K562 (cell line): ENCODE data around the gene SLC26A2. TPM values are rescaled to one million over a fixed set of nuclear protein-coding genes. Genes with fewer than 3 reads are reported as not detected.
A peak's percentile ranks its signal among the peaks of the same experiment; 100 is the strongest.

Experiments used
- ZNF217 ChIP-seq: sonication (generic); formaldehyde crosslinking; IDR thresholded peaks from 2 replicates; pipeline ENCODE4 v1.8.0; 2022; ENCODE audit warnings: mild to moderate bottlenecking, missing genetic modification reagents
- polyA plus RNA-seq, 8 experiments: library from polyadenylated mRNA; depleted of rRNA in 4 of 8; stranded (reverse) in 5 of 8; unstranded in 3 of 8; fragments of >200 nt; fragmentation: Nextera tagmentation in 2 of 8; fragmentation: Illumina TruSeq in 1 of 8; extraction: Ambion mirVana in 2 of 8; extraction: Trizol in 1 of 8; gene quantifications; 2 replicates each; pipeline versions ENCODE4 v1.2.1 to v1.2.3, GENCODE V29; 2011 to 2014; ENCODE audit warnings: inconsistent platforms in 1 of 8, missing spikeins in 1 of 8
- total RNA-seq, 7 experiments: library from RNA; depleted of rRNA in 6 of 7; stranded (reverse); fragments of >200 nt in 6 of 7; fragmentation: Illumina TruSeq in 2 of 7; extraction: Trizol in 2 of 7; gene quantifications; 2 replicates each; pipeline versions ENCODE4 v1.2.1 to v1.2.3, GENCODE V29; 2011 to 2021; ENCODE audit warnings: low replicate concordance in 1 of 7
- TF ChIP-seq, protein P1 (sequence below): fragments of 450-650 bp; IDR thresholded peaks from 2 replicates; pipeline ENCODE4 v1.6.1; 2016; ENCODE audit warnings: mild to moderate bottlenecking, moderate library complexity
- TF ChIP-seq, protein P2 (sequence below): sonication (generic); formaldehyde crosslinking; IDR thresholded peaks from 2 replicates; pipeline ENCODE4 v1.8.0; 2022; ENCODE audit warnings: mild to moderate bottlenecking, missing genetic modification reagents

SLC26A2 gene
- total and polyA plus RNA-seq, 9 of the 15 experiments (the other 6 are each of a cell fraction or from before 2014, with no cell fraction given): 1.1 to 6.3 (median 3.6) TPM

DNA sequence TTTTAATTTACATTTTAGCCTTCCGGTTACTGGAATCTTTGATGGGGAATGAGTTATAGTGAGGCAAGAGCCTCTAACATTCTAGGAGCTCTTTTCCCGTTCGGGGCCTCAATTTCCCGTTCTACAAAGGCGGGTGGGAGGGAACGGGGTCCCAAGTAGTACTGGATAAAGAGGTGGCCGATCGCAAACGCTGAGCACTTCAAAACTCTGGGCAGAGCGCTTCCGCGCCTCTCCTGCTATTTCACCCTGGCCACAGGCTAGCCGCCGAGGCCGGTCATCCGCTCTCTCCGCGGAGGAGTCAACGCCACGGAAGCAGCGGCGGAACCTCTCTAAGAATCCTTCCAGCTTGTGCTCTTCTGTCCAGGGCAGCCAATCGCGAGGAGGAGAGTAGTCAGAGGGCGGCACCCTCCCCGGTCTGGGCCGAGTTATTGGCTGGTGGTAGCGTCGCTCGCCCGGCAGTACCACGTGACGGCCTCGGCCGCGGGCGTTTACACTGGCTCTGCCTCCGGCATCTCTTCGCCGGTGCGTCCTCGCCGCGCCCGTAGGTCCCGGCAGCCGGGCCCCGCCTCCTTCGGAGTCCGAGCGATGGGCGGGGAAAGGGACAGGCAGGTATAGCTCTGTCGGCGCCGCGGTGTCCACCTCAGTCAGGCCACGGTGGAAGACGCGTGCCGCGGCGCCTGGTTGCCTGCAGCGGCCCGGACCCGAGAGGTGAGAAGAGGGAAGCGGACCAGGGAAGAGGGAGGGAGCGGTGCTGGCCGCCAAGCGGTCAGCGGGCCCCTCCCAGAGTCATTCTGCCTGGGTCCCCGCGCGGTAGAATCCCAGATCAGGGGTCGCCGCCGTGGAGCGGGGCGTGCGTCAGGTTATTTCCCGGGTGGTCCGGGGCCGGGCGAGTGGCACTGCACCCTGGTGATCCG is at the start of gene SLC26A2 (continued):
- TF ChIP-seq, protein P1, sequence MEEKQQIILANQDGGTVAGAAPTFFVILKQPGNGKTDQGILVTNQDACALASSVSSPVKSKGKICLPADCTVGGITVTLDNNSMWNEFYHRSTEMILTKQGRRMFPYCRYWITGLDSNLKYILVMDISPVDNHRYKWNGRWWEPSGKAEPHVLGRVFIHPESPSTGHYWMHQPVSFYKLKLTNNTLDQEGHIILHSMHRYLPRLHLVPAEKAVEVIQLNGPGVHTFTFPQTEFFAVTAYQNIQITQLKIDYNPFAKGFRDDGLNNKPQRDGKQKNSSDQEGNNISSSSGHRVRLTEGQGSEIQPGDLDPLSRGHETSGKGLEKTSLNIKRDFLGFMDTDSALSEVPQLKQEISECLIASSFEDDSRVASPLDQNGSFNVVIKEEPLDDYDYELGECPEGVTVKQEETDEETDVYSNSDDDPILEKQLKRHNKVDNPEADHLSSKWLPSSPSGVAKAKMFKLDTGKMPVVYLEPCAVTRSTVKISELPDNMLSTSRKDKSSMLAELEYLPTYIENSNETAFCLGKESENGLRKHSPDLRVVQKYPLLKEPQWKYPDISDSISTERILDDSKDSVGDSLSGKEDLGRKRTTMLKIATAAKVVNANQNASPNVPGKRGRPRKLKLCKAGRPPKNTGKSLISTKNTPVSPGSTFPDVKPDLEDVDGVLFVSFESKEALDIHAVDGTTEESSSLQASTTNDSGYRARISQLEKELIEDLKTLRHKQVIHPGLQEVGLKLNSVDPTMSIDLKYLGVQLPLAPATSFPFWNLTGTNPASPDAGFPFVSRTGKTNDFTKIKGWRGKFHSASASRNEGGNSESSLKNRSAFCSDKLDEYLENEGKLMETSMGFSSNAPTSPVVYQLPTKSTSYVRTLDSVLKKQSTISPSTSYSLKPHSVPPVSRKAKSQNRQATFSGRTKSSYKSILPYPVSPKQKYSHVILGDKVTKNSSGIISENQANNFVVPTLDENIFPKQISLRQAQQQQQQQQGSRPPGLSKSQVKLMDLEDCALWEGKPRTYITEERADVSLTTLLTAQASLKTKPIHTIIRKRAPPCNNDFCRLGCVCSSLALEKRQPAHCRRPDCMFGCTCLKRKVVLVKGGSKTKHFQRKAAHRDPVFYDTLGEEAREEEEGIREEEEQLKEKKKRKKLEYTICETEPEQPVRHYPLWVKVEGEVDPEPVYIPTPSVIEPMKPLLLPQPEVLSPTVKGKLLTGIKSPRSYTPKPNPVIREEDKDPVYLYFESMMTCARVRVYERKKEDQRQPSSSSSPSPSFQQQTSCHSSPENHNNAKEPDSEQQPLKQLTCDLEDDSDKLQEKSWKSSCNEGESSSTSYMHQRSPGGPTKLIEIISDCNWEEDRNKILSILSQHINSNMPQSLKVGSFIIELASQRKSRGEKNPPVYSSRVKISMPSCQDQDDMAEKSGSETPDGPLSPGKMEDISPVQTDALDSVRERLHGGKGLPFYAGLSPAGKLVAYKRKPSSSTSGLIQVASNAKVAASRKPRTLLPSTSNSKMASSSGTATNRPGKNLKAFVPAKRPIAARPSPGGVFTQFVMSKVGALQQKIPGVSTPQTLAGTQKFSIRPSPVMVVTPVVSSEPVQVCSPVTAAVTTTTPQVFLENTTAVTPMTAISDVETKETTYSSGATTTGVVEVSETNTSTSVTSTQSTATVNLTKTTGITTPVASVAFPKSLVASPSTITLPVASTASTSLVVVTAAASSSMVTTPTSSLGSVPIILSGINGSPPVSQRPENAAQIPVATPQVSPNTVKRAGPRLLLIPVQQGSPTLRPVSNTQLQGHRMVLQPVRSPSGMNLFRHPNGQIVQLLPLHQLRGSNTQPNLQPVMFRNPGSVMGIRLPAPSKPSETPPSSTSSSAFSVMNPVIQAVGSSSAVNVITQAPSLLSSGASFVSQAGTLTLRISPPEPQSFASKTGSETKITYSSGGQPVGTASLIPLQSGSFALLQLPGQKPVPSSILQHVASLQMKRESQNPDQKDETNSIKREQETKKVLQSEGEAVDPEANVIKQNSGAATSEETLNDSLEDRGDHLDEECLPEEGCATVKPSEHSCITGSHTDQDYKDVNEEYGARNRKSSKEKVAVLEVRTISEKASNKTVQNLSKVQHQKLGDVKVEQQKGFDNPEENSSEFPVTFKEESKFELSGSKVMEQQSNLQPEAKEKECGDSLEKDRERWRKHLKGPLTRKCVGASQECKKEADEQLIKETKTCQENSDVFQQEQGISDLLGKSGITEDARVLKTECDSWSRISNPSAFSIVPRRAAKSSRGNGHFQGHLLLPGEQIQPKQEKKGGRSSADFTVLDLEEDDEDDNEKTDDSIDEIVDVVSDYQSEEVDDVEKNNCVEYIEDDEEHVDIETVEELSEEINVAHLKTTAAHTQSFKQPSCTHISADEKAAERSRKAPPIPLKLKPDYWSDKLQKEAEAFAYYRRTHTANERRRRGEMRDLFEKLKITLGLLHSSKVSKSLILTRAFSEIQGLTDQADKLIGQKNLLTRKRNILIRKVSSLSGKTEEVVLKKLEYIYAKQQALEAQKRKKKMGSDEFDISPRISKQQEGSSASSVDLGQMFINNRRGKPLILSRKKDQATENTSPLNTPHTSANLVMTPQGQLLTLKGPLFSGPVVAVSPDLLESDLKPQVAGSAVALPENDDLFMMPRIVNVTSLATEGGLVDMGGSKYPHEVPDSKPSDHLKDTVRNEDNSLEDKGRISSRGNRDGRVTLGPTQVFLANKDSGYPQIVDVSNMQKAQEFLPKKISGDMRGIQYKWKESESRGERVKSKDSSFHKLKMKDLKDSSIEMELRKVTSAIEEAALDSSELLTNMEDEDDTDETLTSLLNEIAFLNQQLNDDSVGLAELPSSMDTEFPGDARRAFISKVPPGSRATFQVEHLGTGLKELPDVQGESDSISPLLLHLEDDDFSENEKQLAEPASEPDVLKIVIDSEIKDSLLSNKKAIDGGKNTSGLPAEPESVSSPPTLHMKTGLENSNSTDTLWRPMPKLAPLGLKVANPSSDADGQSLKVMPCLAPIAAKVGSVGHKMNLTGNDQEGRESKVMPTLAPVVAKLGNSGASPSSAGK: peak; percentile 95
- TF ChIP-seq, protein P2, sequence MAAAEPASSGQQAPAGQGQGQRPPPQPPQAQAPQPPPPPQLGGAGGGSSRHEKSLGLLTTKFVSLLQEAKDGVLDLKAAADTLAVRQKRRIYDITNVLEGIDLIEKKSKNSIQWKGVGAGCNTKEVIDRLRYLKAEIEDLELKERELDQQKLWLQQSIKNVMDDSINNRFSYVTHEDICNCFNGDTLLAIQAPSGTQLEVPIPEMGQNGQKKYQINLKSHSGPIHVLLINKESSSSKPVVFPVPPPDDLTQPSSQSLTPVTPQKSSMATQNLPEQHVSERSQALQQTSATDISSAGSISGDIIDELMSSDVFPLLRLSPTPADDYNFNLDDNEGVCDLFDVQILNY (CRISPR knock-in tag): 0 out of 2 replicates have a peak, but pooled peaks have one; percentile 64
- no peak for TF ChIP-seq ZNF217 (CRISPR knock-in tag)
